Endothelial cell (in vitro differentiated cells): Measurements from ENCODE around the gene P4HA1. TPM values are rescaled to one million over a fixed set of nuclear protein-coding genes. Genes with fewer than 3 reads are reported as not detected.

Experiments
- DNase-seq: peaks from one replicate; pipeline ENCODE4 v3.0.0; 2021; ENCODE audit warnings: low spot score
- H3K27ac Mint-ChIP-seq: one replicate; pipeline ENCODE4 v1.8.0; 2021; ENCODE audit warnings: mixed read lengths, inconsistent platforms; ENCODE audit not compliant: unreplicated experiment
- H3K27me3 Mint-ChIP-seq: one replicate; pipeline ENCODE4 v1.8.0; 2021; ENCODE audit warnings: mild to moderate bottlenecking, moderate library complexity, mixed read lengths, inconsistent platforms; ENCODE audit not compliant: unreplicated experiment
- H3K36me3 Mint-ChIP-seq: one replicate; pipeline ENCODE4 v1.8.0; 2021; ENCODE audit warnings: mild to moderate bottlenecking, low read depth, mixed read lengths, inconsistent platforms; ENCODE audit not compliant: unreplicated experiment
- H3K4me1 Mint-ChIP-seq: one replicate; pipeline ENCODE4 v1.8.0; 2021; ENCODE audit warnings: mild to moderate bottlenecking, mixed read lengths, inconsistent platforms; ENCODE audit not compliant: unreplicated experiment
- H3K4me3 Mint-ChIP-seq: one replicate; pipeline ENCODE4 v1.8.0; 2021; ENCODE audit warnings: mild to moderate bottlenecking, mixed read lengths, inconsistent platforms; ENCODE audit not compliant: unreplicated experiment
- H3K9me3 Mint-ChIP-seq: one replicate; pipeline ENCODE4 v1.8.0; 2021; ENCODE audit warnings: mixed read lengths, inconsistent platforms; ENCODE audit not compliant: unreplicated experiment
- total RNA-seq: library from RNA; stranded (reverse); fragmentation: NEBNext Ultra II Directional; extraction: Animal tissue kit (Norgen Biotek cat#: 25700); gene quantifications from one replicate; pipeline ENCODE4 v1.2.1, GENCODE V29; 2021; ENCODE audit not compliant: unreplicated experiment
- TF ChIP-seq, protein P1 (sequence below): fragments of 200-600 bp; sonication (generic); IDR thresholded peaks from one replicate; pipeline ENCODE4 v1.5.0; 2021; ENCODE audit warnings: antibody characterized with exemption; ENCODE audit not compliant: unreplicated experiment

The P4HA1 gene
- total RNA-seq, 1 donor from 2014 or later, result 20.4 TPM

DNA sequence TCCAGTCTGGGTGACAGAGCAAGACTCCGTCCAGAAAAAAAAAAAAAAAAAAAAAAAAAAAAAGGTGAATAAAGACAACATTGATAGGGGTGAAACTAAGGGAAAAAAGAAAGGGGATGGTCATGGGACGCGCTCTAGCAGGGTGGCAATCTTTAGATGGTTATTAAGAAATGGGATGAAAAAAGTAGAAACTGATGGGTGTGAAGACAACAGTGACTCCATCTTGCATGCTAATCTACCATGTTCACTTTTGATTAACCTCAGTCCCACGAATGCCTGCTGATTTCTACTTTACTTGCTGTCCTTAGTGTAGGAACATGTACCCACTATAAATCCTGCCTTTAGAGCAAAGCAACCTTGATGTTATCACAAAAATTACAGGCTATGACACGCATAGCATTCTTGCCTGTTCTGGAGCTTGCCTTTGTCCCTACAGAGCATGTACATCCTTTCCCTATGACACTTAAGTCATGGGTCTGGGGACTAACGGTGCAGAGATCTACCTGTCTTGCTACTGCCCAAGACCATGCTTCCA is 38.5 kb downstream of the P4HA1 start:
- Mint-ChIP-seq H3K27ac (no peak overlapping the region), H3K4me1 (no peaks in the 10 kb centered on the region), H3K4me3 (no peak overlapping the region), H3K27me3 (no peaks in the 10 kb centered on the region), H3K9me3 (no peaks in the 10 kb centered on the region), H3K36me3 (peaks cover 10% of the 10 kb centered on the region)
- TF ChIP-seq, protein P1, sequence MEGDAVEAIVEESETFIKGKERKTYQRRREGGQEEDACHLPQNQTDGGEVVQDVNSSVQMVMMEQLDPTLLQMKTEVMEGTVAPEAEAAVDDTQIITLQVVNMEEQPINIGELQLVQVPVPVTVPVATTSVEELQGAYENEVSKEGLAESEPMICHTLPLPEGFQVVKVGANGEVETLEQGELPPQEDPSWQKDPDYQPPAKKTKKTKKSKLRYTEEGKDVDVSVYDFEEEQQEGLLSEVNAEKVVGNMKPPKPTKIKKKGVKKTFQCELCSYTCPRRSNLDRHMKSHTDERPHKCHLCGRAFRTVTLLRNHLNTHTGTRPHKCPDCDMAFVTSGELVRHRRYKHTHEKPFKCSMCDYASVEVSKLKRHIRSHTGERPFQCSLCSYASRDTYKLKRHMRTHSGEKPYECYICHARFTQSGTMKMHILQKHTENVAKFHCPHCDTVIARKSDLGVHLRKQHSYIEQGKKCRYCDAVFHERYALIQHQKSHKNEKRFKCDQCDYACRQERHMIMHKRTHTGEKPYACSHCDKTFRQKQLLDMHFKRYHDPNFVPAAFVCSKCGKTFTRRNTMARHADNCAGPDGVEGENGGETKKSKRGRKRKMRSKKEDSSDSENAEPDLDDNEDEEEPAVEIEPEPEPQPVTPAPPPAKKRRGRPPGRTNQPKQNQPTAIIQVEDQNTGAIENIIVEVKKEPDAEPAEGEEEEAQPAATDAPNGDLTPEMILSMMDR, result no peak
- no peak for DNase-seq

DNA sequence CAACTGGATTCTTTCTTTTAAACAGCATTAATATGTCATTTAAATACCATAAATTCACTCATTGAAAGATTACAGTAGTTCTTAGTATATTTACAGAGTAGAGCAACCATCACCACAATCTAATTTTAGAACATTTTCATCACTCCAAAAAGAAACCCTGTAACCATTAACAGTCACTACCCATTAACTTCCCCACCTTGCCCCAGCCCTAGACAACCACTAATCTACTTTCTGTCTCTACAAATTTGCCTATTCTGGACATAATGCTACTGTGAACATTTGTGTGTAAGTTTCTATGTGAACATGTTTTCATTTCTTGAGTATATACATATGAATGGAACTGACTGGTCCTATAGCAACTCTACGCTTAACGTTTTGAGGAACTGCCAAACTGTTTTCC is 42.4 kb downstream of the P4HA1 start:
- H3K36me3 Mint-ChIP-seq, result peaks cover 10% of the 10 kb centered on the region
- no peaks in the 10 kb centered on the region for H3K4me1 Mint-ChIP-seq
- DNase-seq, result no peak
- no peaks in the 10 kb centered on the region for H3K27me3 Mint-ChIP-seq
- TF ChIP-seq, protein P1, result no peak
- H3K4me3 Mint-ChIP-seq, result no peak overlapping the region
- no peaks in the 10 kb centered on the region for H3K9me3 Mint-ChIP-seq
- H3K27ac Mint-ChIP-seq, result no peak overlapping the region

DNA sequence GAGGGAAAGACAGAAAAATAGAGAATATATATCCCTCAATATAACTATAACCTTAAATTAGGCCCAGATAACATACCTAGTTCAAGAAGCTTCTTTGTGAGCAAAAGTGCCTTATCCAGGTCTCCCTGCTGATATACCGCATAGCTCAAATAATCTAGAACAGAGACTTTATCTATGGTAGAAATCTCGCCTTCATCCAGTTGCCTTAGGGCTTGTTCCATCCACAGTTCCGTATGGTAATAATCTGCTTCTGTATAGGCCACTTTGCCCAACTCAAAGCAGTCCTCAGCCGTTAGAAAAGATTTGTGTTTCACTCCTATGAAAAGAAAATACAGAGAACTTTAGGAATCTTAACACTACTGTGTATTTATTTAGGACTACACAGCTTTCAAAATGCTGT is 43.4 kb downstream of the P4HA1 start:
- no peak overlapping the region for H3K27ac Mint-ChIP-seq
- DNase-seq, result no peak
- H3K4me3 Mint-ChIP-seq, result no peak overlapping the region
- TF ChIP-seq, protein P1, result no peak
- H3K4me1 Mint-ChIP-seq, result no peaks in the 10 kb centered on the region
- no peaks in the 10 kb centered on the region for H3K9me3 Mint-ChIP-seq
- peaks cover 8% of the 10 kb centered on the region for H3K36me3 Mint-ChIP-seq
- H3K27me3 Mint-ChIP-seq, result no peaks in the 10 kb centered on the region

DNA sequence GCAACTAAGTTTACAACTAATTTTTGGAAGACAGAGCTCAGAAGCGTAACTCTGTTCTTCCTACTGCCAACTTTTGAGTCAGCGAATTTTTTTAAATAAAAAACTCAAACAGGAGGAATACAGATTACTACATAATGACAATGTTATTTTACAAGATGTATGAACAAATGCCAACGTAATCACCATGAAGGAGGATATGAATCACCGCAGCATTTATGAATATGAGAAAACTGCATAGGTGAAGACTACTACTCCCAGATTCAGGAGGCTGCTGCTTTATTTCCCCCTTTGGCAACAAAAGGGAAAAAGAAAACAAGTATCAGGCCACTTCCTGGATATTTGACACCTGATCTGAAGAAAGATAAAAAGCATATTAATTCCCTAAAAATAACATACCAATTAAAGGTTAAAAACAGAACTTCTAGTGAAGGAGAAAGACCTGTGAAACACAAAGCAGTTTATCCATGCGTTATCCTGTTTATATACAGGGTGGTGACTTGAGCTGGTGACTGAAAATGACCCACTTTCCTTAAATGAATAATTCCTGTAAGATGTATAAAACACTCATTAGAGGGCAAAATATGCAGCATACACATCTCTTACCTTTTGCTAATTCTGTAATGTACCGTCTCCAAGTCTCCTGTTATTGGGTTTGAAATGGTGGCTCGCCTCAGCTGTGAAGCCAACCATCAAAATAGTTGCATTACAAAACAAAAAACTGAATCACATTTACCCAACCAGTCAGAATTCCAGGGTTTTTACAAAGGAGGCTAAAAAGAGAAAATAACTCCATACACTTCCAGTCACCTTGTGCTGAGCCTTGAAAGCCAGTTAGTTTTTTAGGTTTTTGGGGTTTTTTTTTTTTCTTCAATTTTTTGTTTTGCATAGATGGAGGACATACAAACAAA is 52.0 kb downstream of the P4HA1 start:
- DNase-seq, result no peak
- H3K27ac Mint-ChIP-seq, result peak overlapping the region; percentile 76
- H3K9me3 Mint-ChIP-seq, result no peaks in the 10 kb centered on the region
- no peaks in the 10 kb centered on the region for H3K27me3 Mint-ChIP-seq
- no peaks in the 10 kb centered on the region for H3K36me3 Mint-ChIP-seq
- peaks cover 20% of the 10 kb centered on the region for H3K4me1 Mint-ChIP-seq
- no peak overlapping the region for H3K4me3 Mint-ChIP-seq
- TF ChIP-seq, protein P1, result no peak
